Central memory CD4-positive, alpha-beta T cell (primary cell): ENCODE measurements around the gene KHK.
"Not testable (repeated sequence)": the region's sequence is repeated elsewhere in the genome, so short reads cannot be mapped to it uniquely, and the experiment has no call there.

Experiments used
- DNase-seq: peaks from one replicate; pipeline ENCODE4 v3.0.0; 2022

The KHK gene

GRCh38 chr2:27099334-27099955 is 12.9 kb downstream of the KHK start:
- DNase-seq, result no peak

- no peak for DNase-seq
These were observed 13.5 kb downstream of the KHK start for GRCh38 chr2:27100036-27100435.

GRCh38 chr2:27102329-27102728 is 15.8 kb downstream of the KHK start:
- no peak for DNase-seq

- DNase-seq, result no peak
These were observed 19.4 kb downstream of the KHK start for GRCh38 chr2:27105981-27106380.

GRCh38 chr2:27108221-27108620 is 21.6 kb downstream of the KHK start:
- no peak for DNase-seq

GRCh38 chr2:27109083-27109482 is 22.5 kb downstream of the KHK start:
- no peak for DNase-seq

GRCh38 chr2:27110603-27111352 is 24.2 kb downstream of the KHK start:
- not testable (repeated sequence) for DNase-seq

- not testable (repeated sequence) for DNase-seq
These were observed 25.0 kb downstream of the KHK start for GRCh38 chr2:27111392-27112078.

- DNase-seq, result no peak
These were observed 28.9 kb downstream of the KHK start for GRCh38 chr2:27115519-27115918.

- DNase-seq, result no peak
These were observed 31.5 kb downstream of the KHK start for GRCh38 chr2:27117995-27118524.

GRCh38 chr2:27118525-27119329 is 32.2 kb downstream of the KHK start, which contains the start of gene CGREF1:
TSS of gene CGREF1 (minus strand) at chr2:27119128. CDS start at chr2:27104366, 14,762 bp downstream.
- DNase-seq, result no peak

- not testable (repeated sequence) for DNase-seq
These were observed 32.7 kb downstream of the KHK start for GRCh38 chr2:27119330-27119670.

GRCh38 chr2:27121906-27122305 is 35.3 kb downstream of the KHK start:
- DNase-seq, result no peak

- DNase-seq, result no peak
These were observed 36.2 kb downstream of the KHK start for GRCh38 chr2:27122791-27123190.

GRCh38 chr2:27123302-27124150 is 37.0 kb downstream of the KHK start, which contains the start of gene ABHD1:
TSS of gene ABHD1 (plus strand) at chr2:27123815. CDS start at chr2:27123949, 134 bp downstream.
- DNase-seq, result peak; percentile 58

GRCh38 chr2:27125104-27125503 is 38.5 kb downstream of the KHK start:
- DNase-seq, result no peak

- DNase-seq, result no peak
These were observed 39.7 kb downstream of the KHK start for GRCh38 chr2:27126252-27126710.

- DNase-seq, result no peak
These were observed 41.5 kb downstream of the KHK start for GRCh38 chr2:27127883-27128667.

GRCh38 chr2:27128668-27129571 is 42.3 kb downstream of the KHK start:
- DNase-seq, result no peak

GRCh38 chr2:27130396-27130795 is 43.8 kb downstream of the KHK start:
- DNase-seq, result no peak
